ENCODE data around the gene DNAH1.

Gene DNAH1

GRCh38 chr3:52279596-52279995, 36.5 kb upstream of the DNAH1 start:
- TF ChIP-seq NFIC (IDR thresholded peaks at IDR 0.05) (no peak), USF1 (IDR thresholded peaks at IDR 0.05) (no peak), YY1 (IDR thresholded peaks at IDR 0.05; ENCODE audit: low read depth) (no peak), TEAD4 (IDR thresholded peaks at IDR 0.05) (no peak), TAF1 (IDR thresholded peaks at IDR 0.05; ENCODE audit: low read depth) (no peak), CREB1 (IDR thresholded peaks at IDR 0.05; ENCODE audit: low read depth) (no peak), CEBPB (IDR thresholded peaks at IDR 0.05) (no peak), EP300 (IDR thresholded peaks at IDR 0.05; ENCODE audit: borderline replicate concordance) (no peak), TCF12 (IDR thresholded peaks at IDR 0.05; ENCODE audit: low read depth) (no peak), ZBTB7A (IDR thresholded peaks at IDR 0.05; ENCODE audit: low read depth) (no peak)

- TF ChIP-seq NFIC (IDR thresholded peaks at IDR 0.05) (peak; percentile 67; the same call in 1 of the 2 replicates), MAX (IDR thresholded peaks at IDR 0.05) (no peak), EGR1 (IDR thresholded peaks at IDR 0.05) (no peak)
Observed at GRCh38 chr3:52280050-52280461, 36.1 kb upstream of the DNAH1 start.

- TF ChIP-seq TAF1 (IDR thresholded peaks at IDR 0.05; ENCODE audit: low read depth) (no peak), TEAD4 (IDR thresholded peaks at IDR 0.05) (no peak), EP300 (IDR thresholded peaks at IDR 0.05; ENCODE audit: borderline replicate concordance) (no peak), EGR1 (IDR thresholded peaks at IDR 0.05) (no peak), NFIC (IDR thresholded peaks at IDR 0.05) (no peak)
Observed at GRCh38 chr3:52281981-52282801, 33.9 kb upstream of the DNAH1 start.

- TF ChIP-seq CEBPB (IDR thresholded peaks at IDR 0.05) (no peak), EGR1 (IDR thresholded peaks at IDR 0.05) (no peak), USF1 (IDR thresholded peaks at IDR 0.05) (no peak)
Observed at GRCh38 chr3:52283306-52283705, 32.8 kb upstream of the DNAH1 start.

- TF ChIP-seq USF1 (IDR thresholded peaks at IDR 0.05) (no peak), CREB1 (IDR thresholded peaks at IDR 0.05; ENCODE audit: low read depth) (no peak), TCF12 (IDR thresholded peaks at IDR 0.05; ENCODE audit: low read depth) (no peak), EGR1 (IDR thresholded peaks at IDR 0.05) (no peak), FOXM1 (IDR thresholded peaks at IDR 0.05; ENCODE audit: borderline replicate concordance, low read depth) (no peak), MAX (IDR thresholded peaks at IDR 0.05) (no peak), NFIC (IDR thresholded peaks at IDR 0.05) (no peak), REST (IDR thresholded peaks at IDR 0.05; ENCODE audit: low read depth) (no peak), RAD21 (IDR thresholded peaks at IDR 0.05; ENCODE audit: low read depth) (no peak), CEBPB (IDR thresholded peaks at IDR 0.05) (no peak), TEAD4 (IDR thresholded peaks at IDR 0.05) (no peak), TAF1 (IDR thresholded peaks at IDR 0.05; ENCODE audit: low read depth) (no peak), EP300 (IDR thresholded peaks at IDR 0.05; ENCODE audit: borderline replicate concordance) (no peak), ZBTB7A (IDR thresholded peaks at IDR 0.05; ENCODE audit: low read depth) (no peak), YY1 (IDR thresholded peaks at IDR 0.05; ENCODE audit: low read depth) (no peak)
Observed at GRCh38 chr3:52286777-52287110, 29.4 kb upstream of the DNAH1 start.

GRCh38 chr3:52288674-52289073, 27.4 kb upstream of the DNAH1 start:
- no peak for TF ChIP-seq USF1 (IDR thresholded peaks at IDR 0.05)
- no peak for TF ChIP-seq ZBTB7A (IDR thresholded peaks at IDR 0.05; ENCODE audit: low read depth)
- no peak for TF ChIP-seq TCF12 (IDR thresholded peaks at IDR 0.05; ENCODE audit: low read depth)
- no peak for TF ChIP-seq MAX (IDR thresholded peaks at IDR 0.05)
- no peak for TF ChIP-seq CREB1 (IDR thresholded peaks at IDR 0.05; ENCODE audit: low read depth)
- no peak for TF ChIP-seq EP300 (IDR thresholded peaks at IDR 0.05; ENCODE audit: borderline replicate concordance)
- TF ChIP-seq TEAD4 (IDR thresholded peaks at IDR 0.05) = no peak
- TF ChIP-seq NFIC (IDR thresholded peaks at IDR 0.05) = no peak
- TF ChIP-seq EGR1 (IDR thresholded peaks at IDR 0.05) = no peak
- TF ChIP-seq RAD21 (IDR thresholded peaks at IDR 0.05; ENCODE audit: low read depth) = no peak

GRCh38 chr3:52289338-52289746, 26.8 kb upstream of the DNAH1 start:
- TF ChIP-seq TEAD4 (IDR thresholded peaks at IDR 0.05) (no peak), EP300 (IDR thresholded peaks at IDR 0.05; ENCODE audit: borderline replicate concordance) (no peak), TAF1 (IDR thresholded peaks at IDR 0.05; ENCODE audit: low read depth) (no peak), YY1 (IDR thresholded peaks at IDR 0.05; ENCODE audit: low read depth) (no peak)

Data from Ishikawa (cell line).